Retinal pigment epithelial cell (primary cell): ENCODE data around the gene BDP1.
"Not testable (repeated sequence)": the region's sequence is repeated elsewhere in the genome, so short reads cannot be mapped to it uniquely, and the experiment has no call there.

Experiments used
- DNase-seq: peaks from one replicate; pipeline ENCODE4 v3.0.0-alpha.2; 2010; ENCODE audit warnings: low read depth
- H3K4me3 ChIP-seq: 2 replicates; pipeline ENCODE4 v1.5.1; 2011; ENCODE audit warnings: mild to moderate bottlenecking, low read length, control low read depth, moderate library complexity
- TF ChIP-seq, protein P1 (sequence below): conservative IDR thresholded peaks from 2 replicates; pipeline ENCODE4 v1.5.1; 2011; ENCODE audit warnings: low read depth, low read length, control low read depth, inconsistent platforms

The BDP1 gene, protein sequence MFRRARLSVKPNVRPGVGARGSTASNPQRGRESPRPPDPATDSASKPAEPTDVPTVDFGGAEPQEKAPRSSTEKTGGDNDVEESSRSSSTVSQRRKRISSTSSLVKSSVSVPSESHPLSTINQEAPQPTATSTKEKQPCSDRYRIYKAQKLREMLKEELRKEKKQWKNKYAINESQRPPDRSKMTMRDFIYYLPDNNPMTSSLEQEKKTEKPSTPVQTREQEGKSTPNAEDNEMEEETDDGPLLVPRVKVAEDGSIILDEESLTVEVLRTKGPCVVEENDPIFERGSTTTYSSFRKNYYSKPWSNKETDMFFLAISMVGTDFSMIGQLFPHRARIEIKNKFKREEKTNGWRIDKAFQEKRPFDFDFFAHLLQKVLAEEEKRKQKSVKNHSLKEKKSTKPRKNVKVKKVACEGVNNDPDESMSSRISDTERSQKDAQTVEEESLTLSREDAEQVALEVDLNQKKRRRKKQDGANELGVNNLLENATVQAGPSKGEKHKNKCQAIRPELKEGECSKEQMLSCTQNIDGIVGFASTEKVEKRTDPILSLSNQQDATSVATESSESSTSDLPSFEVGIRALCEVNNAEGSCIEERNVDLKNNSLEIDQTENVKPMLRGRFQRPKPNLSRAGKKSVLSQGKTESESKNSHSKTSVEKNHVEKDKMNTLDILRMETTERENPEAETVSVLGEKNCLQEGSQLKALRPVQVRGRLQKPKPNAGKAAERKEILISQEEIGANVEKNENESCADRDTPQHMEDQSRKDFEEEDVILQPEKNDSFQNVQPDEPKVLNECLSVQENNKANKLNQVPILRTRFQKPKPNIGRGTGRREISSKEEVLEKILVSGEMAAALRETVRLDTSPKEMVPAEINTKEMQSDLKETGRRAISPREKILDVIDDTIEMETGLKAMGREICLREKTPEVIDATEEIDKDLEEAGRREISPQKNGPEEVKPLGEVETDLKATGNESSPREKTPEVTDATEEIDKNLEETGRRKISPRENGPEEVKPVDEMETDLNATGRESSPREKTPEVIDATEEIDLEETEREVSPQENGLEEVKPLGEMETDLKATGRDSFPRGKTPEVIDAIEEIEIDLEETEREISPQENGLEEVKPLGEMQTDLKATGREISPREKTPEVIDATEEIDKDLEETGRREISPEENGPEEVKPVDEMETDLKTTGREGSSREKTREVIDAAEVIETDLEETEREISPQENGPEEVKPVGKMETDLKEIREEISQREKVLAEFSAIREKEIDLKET (N-terminal part only)

DNA sequence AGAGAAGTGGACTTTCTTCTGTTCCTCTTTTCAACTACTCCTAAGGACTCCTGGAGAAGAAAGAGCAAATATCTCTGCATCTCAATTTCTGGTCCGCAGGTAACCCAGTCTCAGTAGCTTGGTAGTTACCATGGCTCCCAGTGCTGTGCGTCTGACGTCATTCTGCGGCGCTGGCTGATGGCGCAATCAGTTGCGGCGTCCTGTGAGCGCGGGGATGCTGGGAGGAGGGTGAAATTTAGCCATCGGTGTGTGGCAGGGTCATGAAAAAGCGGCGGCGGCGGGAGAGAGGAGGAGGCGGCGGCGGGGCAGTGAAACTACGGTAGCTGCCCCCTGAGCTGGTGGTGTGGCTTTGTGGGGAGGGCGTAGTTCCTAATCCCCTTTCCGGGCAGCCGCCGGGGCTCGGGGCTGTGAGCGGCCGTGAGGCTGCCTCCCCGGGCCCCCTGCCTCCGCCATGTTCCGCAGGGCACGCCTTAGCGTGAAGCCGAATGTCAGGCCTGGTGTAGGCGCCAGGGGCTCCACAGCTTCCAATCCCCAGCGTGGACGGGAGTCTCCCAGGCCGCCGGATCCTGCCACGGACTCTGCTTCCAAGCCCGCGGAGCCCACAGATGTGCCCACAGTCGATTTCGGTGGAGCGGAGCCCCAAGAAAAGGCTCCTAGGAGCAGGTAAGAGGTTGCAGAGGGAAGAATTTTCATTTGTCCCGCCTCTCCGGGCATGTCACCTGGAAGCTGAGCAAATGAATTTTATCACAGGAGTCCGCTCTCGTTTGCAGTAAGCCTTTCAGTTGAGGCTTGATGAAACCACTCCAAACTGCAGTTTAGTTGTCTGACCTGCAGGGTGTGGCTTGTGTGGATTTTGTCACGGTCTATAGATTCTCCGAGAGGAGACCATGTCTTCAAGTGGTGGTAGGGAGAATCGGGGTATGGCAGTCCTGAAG lies at the start of gene BDP1:
TSS of gene BDP1 (plus strand) at position 225 of the 935 bp plus-strand sequence. CDS start at position 452, 227 bp downstream.
- TF ChIP-seq, protein P1, sequence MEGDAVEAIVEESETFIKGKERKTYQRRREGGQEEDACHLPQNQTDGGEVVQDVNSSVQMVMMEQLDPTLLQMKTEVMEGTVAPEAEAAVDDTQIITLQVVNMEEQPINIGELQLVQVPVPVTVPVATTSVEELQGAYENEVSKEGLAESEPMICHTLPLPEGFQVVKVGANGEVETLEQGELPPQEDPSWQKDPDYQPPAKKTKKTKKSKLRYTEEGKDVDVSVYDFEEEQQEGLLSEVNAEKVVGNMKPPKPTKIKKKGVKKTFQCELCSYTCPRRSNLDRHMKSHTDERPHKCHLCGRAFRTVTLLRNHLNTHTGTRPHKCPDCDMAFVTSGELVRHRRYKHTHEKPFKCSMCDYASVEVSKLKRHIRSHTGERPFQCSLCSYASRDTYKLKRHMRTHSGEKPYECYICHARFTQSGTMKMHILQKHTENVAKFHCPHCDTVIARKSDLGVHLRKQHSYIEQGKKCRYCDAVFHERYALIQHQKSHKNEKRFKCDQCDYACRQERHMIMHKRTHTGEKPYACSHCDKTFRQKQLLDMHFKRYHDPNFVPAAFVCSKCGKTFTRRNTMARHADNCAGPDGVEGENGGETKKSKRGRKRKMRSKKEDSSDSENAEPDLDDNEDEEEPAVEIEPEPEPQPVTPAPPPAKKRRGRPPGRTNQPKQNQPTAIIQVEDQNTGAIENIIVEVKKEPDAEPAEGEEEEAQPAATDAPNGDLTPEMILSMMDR: no peak

DNA sequence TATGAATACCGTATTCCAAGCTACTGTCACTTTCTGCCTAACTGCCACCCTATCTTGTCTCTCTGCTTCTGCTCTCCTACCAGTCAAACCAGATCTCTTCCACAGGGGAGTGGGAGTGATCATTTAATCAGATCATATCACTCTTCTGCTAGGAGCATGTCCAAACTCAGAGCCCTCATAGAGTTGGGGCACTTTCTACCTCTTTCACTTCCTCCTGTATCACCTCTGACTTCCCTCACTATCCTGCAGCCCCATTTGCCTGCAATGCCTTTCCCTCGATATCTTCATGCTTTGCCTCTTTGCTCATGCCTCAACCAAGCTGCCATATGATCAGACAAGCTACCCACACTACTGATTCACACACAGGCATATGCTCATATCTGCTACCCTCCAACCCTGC lies 45.4 kb upstream of the BDP1 start:
- not testable (repeated sequence) for H3K4me3 ChIP-seq, DNase-seq

More for the DNA sequence above, at the start of gene BDP1:
- peak within 1 kb of the TSS; percentile 71 for H3K4me3 ChIP-seq
- DNase-seq: peak; percentile 84

DNA sequence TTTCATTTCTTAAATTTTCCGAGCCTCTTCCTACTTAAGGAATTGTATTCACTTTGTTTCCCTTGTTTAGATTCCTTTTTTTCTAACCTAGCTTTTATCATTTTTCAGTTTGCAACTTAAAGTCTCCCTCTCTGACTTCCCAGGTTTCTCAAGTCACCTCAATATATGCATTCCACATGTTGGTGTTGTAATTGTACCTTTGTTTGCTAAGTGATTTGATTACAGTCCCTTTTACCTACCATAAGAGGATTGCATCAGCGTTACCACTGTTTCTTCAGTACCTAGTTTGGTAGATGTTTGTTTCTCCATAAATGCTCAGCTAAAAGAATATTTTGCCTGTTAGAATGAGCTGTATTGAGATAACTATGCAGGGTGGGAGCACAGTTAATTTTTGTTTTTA lies 39.8 kb upstream of the BDP1 start:
- not testable (repeated sequence) for H3K4me3 ChIP-seq, DNase-seq

DNA sequence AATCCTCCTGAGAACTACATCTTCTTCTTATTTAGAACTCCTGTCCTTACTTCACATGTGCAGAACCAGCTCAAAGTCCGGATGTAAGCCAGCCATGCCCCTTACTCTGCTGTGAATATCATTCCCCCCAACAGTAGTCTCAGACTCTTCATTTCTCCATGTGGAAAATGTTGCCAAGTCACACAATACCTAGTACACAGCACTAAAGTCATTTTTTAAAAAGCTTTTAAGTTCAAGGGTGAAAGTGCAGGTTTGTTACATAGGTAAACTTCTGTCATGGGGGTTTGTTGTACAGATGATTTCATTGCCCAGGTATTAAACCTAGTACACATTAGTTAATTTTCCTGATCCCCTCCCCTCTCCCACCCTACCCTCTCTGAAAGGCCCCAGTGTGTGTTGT lies 37.4 kb upstream of the BDP1 start:
- not testable (repeated sequence) for H3K4me3 ChIP-seq, DNase-seq

DNA sequence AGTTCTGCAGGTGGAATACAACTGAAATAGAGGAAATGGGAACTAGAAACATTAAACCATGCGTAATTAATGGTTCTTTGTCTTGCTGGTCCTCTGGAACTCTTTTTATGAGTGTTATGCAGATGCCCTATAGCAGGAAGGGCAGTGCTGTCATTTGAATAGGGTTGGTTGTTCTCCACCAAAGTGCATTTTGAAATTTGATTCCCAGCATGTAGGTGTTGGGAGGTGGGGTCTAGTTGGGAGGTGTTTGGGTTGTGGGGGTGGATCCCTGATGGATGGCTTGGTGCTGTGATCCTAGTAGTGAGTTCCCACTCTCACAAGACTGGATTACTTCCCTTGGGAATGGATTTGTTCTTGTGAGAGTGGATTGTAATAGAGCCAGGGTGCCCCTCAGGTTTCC lies 34.2 kb upstream of the BDP1 start:
- DNase-seq, H3K4me3 ChIP-seq: not testable (repeated sequence)

DNA sequence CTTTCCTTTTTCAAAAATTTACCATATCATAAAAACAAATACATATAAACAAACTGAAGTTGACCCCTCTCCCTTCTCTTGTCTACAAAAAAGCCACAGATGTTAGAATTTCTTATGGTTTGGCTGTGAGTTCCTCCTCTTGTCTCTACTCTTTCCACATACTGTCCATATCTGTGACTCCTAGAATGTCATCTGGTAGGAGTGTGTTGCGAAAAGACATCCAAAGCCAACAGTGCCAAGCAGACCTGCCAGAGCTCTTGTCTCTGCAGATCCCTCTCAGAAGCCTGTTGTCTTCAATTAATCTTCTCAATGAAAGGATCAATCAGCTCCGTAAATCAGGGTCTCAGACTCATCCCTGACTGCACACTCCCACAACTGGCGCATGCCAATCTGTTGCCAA lies 31.6 kb upstream of the BDP1 start:
- not testable (repeated sequence) for DNase-seq, H3K4me3 ChIP-seq

DNA sequence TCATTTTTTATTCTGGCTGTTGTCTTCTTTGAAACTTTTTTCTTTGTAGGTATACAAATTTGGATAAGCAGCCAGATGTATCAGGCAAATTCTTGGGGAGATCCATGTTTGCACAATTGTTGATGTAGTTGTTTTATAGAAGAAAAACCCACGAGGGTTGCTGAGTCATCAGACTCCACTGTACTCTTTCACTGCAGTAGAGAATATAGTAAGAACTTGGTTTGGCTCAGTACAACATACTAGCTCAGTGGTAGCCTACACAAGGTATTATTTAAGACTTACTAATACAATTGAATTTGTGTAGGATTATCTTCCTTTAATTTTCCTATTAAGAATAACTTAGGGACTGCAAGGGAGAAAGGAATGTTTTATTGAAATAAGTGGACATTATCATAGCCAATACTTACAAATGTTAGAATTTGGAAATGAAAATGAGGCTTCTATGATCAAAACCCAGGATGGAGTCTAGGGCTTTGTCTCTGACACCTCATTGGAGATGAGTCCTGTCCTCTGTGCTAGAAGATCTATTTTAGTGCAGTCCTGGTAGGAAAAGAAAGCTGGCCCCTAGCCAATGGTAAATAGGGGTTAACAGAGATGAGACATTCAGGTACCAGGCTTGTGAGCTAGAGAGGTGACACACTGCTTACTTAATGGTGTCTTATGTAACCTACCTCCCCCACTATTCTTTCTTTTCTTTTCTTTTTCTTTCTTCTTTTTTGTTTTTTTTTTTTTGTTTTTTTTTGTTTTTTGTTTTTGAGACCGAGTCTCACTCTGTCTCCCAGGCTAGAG lies 28.6 kb upstream of the BDP1 start:
- not testable (repeated sequence) for DNase-seq, H3K4me3 ChIP-seq

DNA sequence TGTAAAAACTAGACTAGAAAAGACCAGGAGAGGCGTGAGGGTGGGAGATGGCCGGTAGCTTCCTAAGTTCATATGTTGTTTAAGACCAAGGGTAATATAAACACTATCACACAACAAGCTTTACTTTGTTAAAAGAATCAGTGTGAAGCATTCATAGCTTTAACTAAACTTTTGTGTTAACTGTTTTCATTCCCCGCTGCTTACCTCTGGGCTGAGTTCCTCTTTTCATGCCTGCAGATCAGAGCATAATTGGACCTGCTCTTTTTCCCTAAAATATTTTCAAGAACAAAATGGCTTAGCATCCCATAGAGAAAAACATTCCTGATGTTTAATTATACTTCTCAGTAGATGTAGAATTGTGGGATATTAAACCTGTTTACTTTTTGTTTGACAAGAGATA lies 23.0 kb upstream of the BDP1 start:
- DNase-seq, H3K4me3 ChIP-seq: not testable (repeated sequence)

DNA sequence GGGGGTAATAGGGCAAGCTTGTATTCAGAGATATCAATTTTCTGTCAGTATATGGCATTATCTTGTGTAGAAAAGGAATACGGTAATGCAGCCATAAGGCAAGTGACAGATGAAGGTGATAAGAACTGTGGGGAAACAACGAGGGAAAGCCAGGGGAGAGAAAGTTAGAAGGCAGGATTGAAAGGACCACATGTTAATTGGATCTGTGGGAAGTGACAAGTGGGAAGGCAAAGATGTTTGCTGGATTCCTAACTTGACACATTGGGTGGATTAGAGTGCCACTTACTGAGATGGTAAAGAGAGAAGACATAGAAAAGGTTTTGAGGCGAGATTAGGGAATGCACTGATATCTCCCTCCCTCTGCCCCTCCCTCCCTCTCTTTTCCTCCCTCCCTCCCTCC lies 20.6 kb upstream of the BDP1 start:
- DNase-seq, H3K4me3 ChIP-seq: not testable (repeated sequence)

DNA sequence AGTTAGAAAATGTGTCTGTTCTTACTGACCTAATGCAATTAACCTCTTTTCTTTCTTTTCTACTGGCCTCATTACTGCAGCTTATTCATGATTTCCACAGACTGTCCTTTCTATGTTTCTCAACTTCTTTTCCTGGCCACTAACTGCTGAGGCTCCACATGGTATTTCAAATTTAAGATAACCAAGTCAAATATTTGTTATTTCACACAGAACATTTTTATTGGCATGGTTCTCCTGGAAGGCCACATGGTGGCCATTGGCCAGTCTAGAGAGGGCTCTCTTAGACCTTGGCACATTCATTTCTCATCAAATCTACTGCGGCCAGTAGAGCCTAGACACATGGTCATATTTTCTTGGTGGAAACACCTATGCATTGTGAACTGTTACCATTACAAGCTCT lies 13.9 kb upstream of the BDP1 start:
- DNase-seq: not testable (repeated sequence)

DNA sequence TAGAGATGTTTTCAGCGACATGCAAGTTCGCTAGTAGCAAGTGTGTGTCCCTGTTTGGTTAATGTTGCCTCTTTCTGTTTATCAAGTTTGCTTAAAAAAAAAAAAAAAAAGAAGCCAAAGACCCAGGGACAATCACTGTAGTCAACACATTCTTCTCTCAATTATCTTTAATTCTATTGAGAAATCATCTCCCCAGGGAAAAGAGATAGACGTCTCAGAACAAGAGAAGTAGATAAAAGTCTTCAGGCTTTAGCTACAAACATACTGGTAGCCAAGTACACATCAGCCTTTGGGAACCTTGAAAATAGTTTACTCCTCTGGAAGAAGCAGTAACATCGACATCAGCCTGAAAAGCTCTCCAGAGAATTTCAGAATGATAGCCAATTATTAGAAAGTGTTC lies 11.6 kb upstream of the BDP1 start:
- not testable (repeated sequence) for DNase-seq, H3K4me3 ChIP-seq

More for the DNA sequence above, 13.9 kb upstream of the BDP1 start:
- not testable (repeated sequence) for H3K4me3 ChIP-seq

DNA sequence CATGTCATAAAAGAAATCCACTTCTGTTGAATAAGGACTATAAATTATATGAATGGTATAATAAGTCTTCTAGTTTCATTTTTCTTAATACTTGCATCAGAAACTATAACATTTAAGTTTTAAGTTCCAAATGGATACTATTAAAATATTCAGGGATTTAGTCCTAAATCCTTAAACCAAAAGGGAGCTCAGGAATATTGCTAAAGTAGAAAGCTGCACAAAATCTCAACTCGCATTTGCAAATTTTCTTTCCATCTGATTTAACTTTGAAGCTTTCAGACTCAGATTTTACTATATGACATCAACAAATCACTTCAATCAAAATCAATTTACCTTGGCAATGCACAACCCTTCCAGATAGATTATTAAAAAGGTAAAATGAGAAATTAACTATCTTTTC lies 10.4 kb upstream of the BDP1 start:
- DNase-seq, H3K4me3 ChIP-seq: not testable (repeated sequence)

DNA sequence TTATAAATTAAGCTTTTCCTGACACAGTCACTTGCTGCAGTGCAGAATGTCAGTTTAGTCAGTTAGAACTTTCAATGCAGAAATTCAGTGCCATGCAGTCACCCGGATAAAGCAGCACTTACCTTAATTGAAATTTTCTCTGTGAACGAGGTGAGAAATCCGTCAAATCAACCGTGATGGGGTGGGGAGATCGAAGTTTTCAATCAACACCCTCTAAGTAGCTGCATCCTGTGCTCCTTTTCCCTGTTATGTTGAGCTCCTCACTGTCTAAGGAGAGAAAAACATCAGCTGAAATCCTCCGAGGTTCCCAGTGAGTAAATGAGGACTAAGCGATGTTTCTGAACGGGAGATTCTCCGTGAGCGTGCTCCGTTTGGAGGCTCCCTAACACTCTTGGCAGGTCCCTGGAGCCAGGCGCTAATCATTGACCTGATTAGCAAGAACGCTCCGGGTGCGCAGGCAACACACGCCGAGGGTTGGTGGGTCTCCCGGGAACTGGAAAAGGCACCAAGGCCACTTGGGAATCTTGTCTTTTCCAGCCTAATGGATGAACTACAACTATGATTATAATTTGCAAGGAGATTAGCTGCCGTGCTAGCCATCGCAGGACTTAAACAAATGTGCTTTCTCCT lies 9.8 kb upstream of the BDP1 start:
- H3K4me3 ChIP-seq: peak overlapping the region; percentile 20

DNA sequence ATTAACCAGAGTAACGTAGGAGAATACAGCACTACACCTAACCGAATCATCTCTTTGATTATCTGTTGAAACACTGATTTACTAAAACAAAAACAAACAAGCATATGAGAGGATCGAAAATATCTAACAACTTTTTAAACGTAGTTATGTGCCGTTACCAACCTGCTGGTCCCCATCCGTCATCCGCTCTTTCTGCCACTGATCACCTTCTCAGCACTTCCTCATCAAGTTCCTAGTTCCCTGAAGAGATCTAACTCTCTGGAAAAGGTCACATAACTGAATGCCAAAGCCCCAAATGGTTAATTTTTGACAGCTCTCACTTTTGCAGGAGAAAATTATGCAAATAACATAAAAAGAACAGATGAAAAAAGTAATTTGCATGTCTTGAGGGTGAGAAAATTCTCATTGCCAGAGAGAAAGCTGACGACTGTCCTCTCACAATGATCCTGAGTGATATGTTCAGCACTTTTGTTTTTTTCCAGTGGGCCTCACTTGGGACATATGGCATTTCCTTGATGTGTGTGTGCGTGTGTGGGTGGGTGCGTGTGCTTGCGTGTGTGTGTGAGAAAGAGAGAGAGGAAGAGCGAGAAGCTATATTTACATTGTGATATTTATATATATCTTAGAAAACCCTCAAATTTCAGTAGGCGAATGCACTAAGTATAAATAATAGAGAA lies 8.8 kb upstream of the BDP1 start:
- DNase-seq, H3K4me3 ChIP-seq: not testable (repeated sequence)

More for the DNA sequence above, 9.8 kb upstream of the BDP1 start:
- DNase-seq: not testable (repeated sequence)
